GM19395 (cell line): ENCODE data around the gene VAMP4.

Experiments used
- ATAC-seq: cut with Tn5 transposase; IDR thresholded peaks from one replicate; pipeline ENCODE4 v1.9.1; 2021; ENCODE audit warnings: mild to moderate bottlenecking, moderate library complexity; ENCODE audit not compliant: unreplicated experiment

Gene VAMP4, protein sequence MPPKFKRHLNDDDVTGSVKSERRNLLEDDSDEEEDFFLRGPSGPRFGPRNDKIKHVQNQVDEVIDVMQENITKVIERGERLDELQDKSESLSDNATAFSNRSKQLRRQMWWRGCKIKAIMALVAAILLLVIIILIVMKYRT

DNA sequence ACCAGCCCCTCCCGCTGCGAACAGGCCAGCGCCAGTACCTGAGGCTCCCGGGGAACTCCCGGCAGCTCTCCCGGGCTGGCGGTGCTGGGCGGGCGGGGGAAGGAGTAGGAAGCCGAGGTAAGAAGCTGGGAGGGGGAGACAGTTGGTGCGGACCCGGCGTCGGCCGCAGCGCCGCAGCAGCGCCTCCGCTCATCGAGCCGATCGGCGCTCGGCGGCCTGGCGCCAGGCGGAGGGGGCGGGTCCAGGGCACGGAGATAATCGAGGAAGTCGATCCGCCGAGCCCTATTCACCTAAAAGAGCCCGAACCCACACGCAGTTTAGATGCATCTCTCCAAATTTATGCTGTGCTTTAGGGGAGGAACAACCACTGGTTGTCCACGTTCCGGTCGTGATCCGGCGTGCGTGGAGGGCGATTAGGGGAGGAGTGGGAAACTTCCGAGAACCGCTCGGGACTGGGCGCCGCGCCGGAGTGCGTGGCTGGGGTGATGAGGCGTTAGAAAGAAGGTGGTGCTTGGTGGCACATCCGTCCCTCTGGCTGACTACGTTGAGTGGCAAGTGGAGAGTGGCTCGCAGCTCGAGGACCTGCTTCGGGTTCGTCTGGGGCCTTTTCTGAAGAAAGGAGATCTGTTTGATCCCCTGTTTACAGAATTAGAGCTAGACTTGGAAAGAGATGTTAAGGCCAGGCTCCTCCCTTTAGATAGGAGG, at the start of gene VAMP4:
VAMP4 (minus strand) TSS at position 194 of the 705 bp plus-strand sequence. CDS start 3,651 bp downstream, outside the sequence.
- peak; percentile 92 for ATAC-seq

DNA sequence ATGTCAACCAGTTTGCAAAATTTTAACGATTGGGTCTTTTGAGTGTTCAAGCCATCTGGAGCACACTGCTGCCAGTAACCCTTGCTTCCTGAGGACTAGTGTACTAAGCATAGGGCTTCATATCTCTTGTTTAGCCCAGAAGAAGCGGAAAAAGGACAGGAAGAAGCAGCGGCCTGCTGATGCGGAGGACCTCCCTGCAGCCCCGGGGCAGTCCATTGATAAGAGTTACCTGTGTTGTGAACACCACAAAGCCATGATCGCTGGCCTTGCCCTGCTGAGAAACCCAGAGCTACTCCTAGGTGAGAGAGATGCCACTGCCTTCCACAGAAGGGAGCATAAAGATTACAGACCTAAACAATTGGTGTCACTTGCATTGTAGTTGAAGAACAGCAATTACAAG, 48.5 kb upstream of the VAMP4 start:
- no peak for ATAC-seq

DNA sequence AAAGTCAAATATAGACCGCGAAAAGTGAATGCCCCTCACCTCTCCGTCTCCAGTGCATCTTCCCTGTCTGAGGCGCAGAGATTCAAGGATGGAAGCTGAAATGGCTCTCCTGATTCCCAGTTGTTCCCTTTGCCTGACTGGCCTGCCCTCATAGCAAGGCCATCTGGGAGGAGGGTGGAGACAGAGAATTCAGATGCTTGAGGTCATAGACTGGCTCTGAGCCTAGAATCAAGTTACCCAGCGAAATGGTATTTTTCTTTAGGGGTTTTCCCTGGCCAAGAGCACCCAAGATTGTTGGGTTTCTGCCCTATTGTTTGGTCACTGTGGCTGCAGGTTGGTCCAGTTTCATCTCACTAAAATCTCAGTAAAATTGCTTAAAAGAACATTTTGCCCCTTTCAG, 46.8 kb upstream of the VAMP4 start:
- ATAC-seq = no peak

DNA sequence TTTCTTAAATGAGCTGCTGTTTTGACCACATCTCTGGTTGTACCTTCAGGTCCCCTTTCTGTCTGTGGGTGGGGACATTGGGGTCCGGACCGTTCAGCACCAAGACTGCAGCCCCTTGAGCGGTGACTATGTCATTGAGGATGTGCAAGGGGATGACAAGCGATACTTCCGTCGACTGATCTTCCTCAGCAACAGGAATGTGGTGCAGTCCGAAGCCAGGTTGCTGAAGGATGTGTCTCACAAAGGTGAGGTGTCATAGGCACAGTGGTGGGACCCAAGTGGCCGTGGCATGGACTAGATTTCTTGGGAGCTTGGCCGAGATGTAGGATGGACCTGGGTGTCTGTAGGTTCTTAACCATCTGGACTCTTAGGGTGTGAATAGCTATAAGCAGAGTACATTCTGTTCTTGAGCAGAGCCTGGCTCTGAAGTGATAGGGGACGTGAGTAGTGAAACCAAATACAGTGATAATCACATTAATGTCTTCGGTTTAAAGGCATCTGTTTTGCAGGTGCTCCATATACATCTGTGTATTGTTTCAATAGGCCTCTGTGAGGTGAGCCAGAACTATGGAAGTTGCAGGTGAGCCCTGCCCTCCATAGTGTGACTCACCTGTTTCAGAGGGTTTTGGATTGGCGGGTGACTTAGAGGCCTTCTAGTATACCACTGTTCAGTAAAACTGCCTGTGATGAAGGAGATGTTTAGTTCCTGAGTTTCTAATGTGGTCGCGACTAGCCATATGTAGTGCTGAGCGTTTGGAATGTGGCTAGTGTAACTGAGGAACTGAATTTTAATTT, 46.0 kb upstream of the VAMP4 start:
- ATAC-seq = no peak

DNA sequence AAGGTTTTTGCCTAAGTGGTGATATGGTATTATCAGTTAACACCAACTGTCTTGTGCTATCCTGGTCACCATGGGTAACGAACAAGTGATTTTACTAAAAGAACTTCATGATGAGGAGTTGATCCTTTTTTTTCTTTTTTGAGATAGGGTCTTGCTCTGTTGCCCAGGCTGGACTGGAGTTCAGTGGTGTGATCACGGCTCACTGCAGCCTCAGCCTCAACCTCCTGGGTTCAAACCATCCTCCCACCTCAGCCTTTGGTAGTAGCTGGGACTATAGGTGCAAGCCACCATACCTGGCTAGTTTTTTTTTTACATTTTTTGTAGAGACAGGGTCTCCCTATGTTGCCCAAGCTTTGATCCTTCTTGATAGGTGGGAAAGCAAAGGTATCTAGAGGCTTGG, 44.7 kb upstream of the VAMP4 start:
- ATAC-seq = no peak

DNA sequence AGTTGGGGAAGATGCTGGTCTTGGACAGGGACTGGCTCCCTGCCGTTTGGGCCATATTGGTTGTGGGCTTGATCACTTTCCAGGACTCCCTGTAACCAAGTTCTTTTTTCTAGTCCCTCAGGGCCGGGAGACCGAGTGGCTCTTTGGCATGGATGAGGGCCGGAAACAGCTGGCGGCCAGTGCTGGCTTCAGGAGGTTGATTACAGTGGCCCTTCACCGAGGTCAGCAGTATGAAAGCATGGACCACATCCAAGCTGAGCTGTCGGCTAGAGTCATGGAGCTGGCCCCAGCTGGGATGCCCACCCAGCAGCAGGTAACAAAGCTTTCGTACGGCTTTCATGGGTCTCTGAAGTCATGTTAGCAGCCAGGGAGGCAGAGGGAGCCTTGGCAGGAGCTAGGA, 43.9 kb upstream of the VAMP4 start:
- no peak for ATAC-seq

DNA sequence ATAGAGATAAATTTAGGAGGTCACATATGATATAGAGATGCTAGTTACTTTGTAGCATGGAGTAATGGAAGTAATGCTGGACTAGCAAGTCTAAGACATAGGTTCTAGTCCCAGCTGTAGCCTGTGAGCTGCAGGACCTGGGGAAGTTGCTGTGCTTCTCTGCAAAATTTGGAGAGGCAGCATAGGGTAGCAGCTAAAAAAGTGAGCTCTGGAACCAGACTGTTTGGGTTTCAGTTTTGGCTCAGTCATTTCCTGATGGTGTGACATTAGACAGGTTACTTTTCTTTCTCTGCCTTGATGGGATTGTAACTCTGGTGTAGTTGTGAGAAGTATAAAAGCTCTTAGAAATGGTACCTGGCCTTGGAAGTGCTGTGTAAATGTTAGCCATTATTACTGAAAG, 42.9 kb upstream of the VAMP4 start:
- ATAC-seq = no peak

DNA sequence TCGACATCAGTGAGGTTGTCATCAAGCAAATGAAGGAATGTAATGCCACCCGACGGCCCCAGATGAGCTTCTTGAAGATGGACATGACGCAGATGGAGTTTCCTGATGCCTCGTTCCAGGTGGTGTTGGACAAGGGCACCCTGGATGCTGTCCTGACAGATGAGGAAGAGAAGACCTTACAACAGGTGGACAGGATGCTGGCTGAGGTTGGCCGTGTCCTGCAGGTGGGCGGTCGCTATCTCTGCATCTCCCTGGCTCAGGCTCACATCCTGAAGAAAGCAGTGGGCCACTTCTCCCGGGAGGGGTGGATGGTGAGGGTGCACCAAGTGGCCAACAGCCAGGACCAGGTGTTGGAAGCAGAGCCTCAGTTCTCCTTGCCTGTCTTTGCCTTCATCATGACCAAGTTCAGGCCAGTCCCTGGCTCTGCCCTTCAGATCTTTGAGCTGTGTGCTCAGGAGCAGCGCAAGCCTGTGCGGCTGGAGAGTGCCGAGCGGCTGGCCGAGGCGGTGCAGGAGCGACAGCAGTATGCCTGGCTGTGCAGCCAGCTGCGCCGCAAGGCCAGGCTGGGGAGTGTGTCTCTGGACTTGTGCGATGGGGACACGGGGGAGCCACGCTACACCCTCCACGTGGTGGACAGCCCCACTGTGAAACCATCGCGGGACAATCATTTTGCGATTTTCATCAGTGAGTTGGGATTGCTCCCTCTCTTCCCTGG, 42.1 kb upstream of the VAMP4 start:
- no peak for ATAC-seq

DNA sequence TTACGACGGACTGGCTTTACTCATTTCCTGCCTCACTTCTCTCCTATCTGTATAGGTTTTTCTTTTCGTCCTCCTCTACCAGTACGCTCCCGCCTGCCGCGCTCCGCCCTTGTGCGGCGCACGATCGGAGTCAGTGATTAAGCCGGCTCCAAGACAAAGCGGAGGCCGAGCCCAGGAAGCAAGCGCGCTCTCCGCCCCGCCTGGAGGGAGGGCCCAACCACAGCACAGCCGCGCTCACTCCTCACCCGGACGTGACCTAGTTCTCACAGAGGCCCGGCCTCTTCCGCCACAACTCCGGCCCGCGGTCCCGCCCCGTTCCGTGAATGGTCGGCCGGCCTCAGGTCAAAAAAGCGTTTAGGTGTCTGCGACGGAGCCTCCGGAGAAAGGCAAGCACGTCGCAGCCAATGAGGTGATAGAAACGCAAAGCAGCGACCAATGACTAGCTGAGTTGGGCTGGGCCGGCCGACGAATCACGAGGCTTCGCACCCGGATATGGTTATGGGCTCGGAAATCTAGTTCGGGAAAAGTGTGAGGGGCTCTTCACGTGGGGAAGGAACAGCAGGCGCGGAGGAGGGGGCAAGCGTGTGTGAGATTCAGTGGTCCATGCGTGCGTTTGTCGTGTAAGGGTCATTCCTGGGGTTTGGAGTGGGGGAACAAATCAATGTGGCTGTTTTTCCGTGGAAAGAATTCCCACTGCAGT, 39.5 kb upstream of the VAMP4 start, which contains the start of gene METTL13:
METTL13 (plus strand) TSS at position 485 of the 700 bp plus-strand sequence. CDS start 308 bp downstream, outside the sequence.
- peak; percentile 99 for ATAC-seq

DNA sequence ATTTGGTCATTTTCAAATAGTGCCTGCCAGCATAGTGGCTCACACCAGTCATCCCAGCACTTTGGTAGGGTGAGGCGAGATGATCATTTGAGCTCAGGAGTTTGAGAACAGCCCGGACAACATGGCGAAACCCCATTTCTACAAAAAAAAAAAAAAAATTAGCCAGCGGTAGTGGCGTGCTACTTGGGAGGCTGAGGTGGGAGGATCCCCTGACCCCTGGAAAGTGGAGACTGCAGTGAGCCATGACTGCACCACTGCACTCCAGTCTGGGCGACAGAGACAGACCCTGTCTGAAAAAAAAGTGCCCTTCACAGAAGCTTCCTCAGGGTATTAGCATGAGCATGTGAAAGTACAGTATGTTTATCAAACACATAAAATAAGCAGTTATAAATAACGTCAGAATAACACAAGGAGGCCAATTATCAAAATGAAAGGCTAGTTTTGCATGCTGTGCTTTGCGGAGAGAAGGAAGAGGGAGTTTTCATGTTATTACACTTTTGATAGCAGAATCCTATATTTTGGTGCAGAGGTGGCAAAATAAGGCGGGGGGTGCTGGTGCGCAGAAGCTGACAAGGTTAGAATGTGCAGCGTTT, 38.8 kb upstream of the VAMP4 start:
- no peak for ATAC-seq

DNA sequence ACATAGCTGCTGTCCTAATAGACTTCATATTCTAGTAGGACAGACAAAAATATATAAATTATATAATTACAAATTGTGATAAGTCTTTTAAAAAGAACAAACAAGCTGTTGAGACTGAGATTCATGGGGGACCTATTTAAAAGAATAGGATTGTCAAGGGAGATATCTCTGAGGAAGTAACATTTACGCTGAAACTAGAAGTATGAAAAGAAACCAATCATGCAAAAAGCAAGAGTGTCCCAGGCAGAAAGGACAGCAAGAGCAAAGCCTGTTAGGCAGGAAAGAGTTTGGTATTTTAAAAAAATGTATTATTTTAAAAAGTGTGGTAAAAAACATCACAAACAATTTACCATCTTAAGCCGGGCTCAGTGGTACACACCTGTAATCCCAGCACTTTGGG, 30.4 kb upstream of the VAMP4 start:
- no peak for ATAC-seq

DNA sequence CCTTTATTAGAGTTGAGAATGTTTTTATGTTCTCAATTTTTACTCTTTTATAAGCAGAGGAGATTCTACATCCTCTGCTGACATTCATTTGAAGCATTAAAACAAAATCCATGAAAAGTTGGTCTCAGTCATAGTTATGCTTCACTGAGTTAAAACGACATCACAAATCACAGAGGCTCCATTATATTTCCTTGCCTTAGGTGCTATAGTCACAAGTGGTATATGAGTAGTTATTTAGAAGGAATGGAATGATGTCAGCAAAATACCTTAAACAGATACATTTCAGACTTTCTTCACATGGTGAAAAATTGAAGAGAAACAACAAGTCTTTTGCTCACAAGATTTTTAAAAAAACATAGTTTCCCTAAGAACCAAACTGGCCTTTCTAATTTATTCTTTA, 27.9 kb upstream of the VAMP4 start:
- ATAC-seq = no peak

DNA sequence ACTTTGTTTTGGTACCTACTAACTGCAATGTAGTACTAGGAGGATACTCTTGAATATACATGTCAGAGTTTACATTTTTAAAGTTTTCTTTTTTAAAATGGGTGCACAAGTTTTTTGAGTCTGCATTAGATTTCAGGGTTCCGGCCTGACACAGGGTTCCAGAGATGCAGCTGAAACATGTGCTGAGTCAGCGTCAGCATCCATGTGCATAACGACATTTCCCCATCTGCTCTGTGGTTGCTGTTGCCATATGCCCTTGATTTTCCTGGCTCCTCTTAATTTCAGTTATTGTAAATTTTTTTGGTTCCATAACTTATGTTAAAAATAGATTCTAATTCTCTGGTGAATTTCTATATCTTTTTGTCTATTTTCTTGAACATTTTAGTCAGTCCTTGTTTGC, 27.3 kb upstream of the VAMP4 start:
- no peak for ATAC-seq

DNA sequence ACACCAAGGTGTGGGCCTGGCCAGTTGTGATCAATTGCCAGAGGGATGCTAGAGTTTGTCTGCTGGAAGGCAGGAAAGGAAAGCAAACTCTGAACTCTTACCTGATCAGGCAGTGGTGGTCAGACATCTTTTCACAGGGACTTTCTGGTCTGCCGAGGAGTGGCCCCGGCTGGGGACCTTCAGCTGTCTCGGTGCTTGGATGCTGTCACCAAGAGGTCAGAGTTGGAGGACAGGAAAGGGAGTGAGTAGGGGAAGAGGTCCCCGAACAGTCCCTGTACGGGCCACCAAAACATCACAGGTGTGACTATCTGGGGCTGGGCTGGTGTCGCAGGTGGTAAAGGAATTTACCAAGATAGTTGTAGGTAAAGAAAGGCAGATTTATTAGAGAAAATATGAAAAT, 21.9 kb upstream of the VAMP4 start:
- ATAC-seq = no peak

DNA sequence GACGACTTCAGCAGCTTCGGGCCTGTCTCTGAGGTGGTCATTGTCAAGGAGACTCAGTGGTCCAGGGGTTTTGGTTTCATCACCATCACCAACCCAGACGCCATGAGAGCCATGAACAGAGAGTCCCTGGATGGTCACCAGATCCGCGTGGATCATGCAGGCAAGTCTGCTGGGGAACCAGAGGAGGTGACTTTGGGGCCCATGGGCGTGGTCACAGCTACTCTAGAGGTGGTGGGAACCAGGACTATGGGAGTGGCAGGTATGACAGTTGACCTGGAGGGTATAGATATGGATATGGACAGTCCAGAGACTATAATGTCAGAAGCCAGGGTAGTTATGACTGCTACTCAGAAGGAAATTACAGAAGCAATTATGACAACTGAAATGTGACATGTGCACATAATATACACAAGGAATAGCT, 20.3 kb upstream of the VAMP4 start:
- no peak for ATAC-seq

DNA sequence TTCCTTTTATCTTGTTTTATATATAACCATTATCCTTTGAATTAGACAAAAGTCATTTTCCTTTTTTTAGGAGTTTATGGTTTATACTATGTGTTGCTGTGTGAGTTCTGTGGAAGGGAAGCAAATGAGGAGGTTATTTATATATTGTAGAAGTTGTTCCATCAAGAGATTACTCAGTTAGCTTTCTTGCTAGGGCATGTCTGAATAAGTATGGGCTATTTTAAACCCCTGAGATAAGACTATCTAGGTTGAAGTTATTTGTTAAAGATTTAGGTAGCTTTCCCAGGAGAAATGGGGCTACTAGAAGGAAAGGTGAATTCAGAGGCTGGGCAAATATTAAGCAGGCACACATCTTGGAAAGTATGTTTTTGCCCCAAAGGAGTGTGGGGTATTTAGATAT, 16.1 kb upstream of the VAMP4 start:
- no peak for ATAC-seq

DNA sequence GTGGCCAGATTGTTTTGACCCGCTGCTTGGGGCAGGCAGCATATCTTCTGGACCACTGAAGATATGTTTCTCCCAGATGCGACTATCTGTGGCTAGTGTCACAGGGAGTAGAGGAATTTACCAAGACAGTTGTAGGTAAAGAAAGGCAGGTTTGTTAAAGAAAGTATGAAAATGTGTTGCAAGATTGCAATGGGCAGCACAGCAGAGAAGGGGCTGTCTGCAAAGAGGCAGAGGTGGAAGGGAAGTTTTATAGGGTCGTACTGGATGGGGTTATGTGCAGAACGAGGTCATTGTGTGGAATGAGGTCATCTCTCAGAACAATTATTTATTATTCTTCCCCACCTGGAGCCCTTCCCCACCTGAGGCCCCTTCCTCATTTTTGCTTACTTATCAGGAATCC, 15.0 kb upstream of the VAMP4 start:
- ATAC-seq = no peak

DNA sequence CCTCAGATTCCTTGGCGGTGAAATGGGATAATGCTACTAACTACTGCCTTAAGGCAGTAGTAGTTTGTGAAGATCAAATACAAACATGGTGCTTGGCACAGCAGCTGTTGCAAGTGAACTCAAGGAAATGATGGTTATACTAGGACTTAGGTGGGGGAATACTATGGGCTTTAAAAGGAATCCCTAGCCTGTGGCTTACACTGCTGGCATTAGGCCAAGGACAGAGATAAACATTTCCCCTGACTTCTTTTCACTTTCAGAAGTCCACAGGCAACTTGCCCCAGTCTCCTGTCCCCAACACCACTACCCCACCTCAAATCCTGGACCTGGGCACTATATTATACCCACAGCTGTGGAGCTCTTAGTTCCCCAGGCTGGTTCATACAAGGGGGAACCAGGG, 13.1 kb upstream of the VAMP4 start:
- no peak for ATAC-seq

DNA sequence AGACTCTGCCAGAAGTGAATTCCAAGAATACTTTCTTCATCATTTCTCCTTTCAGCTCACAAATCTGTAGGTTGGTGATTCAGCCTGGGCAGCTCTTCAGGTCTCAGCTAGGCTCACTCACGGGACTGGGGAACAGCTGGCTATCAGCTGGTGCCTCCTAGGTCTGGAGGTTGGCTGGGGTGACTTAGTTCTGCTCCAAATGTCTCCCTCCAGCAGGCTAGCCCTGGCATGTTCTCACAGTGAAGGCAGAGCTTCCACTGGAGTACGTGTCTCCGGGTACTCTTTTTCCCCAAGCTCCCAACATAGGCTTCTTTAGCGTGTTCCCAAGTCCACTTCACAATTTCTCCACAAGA, 12.5 kb upstream of the VAMP4 start:
- no peak for ATAC-seq

DNA sequence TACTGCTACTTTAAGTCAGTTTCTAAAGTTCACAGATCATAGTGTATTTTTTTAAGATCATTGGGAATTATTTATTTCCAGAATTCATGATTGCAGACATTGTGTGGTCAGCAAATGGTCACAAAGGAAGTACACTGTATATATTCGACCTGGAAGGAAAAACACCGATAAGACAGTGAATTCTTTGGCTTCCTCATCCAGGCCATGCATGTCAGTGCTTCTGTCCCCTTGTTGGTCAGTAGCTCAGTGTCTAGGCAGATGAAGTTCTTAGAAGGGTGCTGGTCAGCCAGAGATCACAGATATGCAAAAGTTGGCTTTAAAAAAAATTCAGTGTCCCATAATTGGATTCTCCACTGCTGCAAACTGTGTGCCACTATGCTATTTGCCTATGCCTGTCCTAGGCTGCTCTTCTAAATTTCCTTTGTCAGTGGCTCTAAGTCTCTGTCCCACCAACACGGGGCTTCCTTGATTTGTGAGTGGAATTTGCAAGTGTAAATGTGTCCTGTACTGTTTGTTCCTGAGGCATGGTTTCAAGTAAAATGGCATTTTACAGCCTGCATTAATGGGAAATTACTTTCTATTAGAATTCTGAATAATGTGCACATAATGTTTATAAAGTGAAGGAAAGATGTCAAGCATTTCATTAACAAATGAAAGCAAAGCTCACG, 12.0 kb upstream of the VAMP4 start:
- no peak for ATAC-seq
